Sigmoid colon (tissue), 7 donors: ENCODE results near the gene SOX12. TPM values are rescaled to one million over a fixed set of nuclear protein-coding genes. Genes with fewer than 3 reads are reported as not detected.

Experiments used
- DNase-seq: peaks from one replicate; pipeline ENCODE4 v3.0.0-alpha.2; 2019
- H3K27ac ChIP-seq, 4 donors: fragments of 200-600 bp; sonication (generic); one replicate each; pipeline ENCODE4 v1.5.1; 2016 to 2019; ENCODE audit warnings: mild to moderate bottlenecking in 1 of 4
- H3K27me3 ChIP-seq, 3 donors: fragments of 200-600 bp; sonication (generic); one replicate each; pipeline ENCODE4 v1.5.1; 2019; ENCODE audit warnings: mild to moderate bottlenecking in 1 of 3
- H3K36me3 ChIP-seq, 4 donors: fragments of 200-600 bp; sonication (generic); one replicate each; pipeline ENCODE4 v1.5.1; 2016 to 2019
- H3K4me1 ChIP-seq, 4 donors: fragments of 200-600 bp; sonication (generic); one replicate each; pipeline ENCODE4 v1.5.1; 2017 to 2019
- H3K4me3 ChIP-seq, 4 donors: fragments of 200-600 bp; sonication (generic); one replicate each; pipeline ENCODE4 v1.5.1; 2017 to 2019; ENCODE audit warnings: mild to moderate bottlenecking in 2 of 4, moderate library complexity in 1 of 4
- H3K9me3 ChIP-seq, 4 donors: fragments of 200-600 bp in 3 of 4; sonication (generic) in 3 of 4; one replicate each; pipeline versions ENCODE4 v1.5.1 to v1.6.1; 2013 to 2019
- EP300 ChIP-seq, 4 donors: sonication (generic); formaldehyde crosslinking; IDR thresholded peaks; one replicate each; pipeline ENCODE4 v1.6.1; 2017; ENCODE audit warnings: antibody characterized with exemption in 4 of 4
- POLR2A ChIP-seq, 2 donors: fragments of 450-650 bp; IDR thresholded peaks; one replicate each; pipeline ENCODE4 v1.6.1; 2016; ENCODE audit warnings: antibody characterized with exemption in 2 of 2, mild to moderate bottlenecking in 2 of 2, moderate library complexity in 2 of 2
- POLR2AphosphoS5 ChIP-seq, 4 donors: sonication (generic); formaldehyde crosslinking; IDR thresholded peaks; one replicate each; pipeline ENCODE4 v1.6.1; 2017; ENCODE audit warnings: antibody characterized with exemption in 4 of 4
- WGBS, 2 donors: extraction: QIAGEN DNeasy Blood & Tissue Kit; methylation state at CpG; one replicate each; pipeline ENCODE4 v1.1.7; 2013; 5-methylcytosine and 5-hydroxymethylcytosine counted together
- intact Hi-C: fragments of 100-400 bp; cut with DNase I; formaldehyde crosslinking; loops from one replicate; pipeline ENCODE4 v1.15.1; 2023
- polyA plus RNA-seq, 3 donors: library from polyadenylated mRNA; stranded (reverse); fragments of 200-250 nt; gene quantifications; one replicate each; pipeline ENCODE4 v1.2.3, GENCODE V29; 2013
- total RNA-seq, 4 donors: library from RNA; depleted of rRNA; stranded (reverse); fragments of >200 nt; gene quantifications; one replicate each; pipeline ENCODE4 v1.1.0, GENCODE V29; 2016
- TF ChIP-seq, protein P1 (sequence below), 4 experiments: fragments of 450-650 bp in 3 of 4; fragments of 200-600 bp in 1 of 4; IDR thresholded peaks; one replicate each; pipeline ENCODE4 v1.5.1; 2016 to 2019; ENCODE audit warnings: antibody characterized with exemption in 4 of 4, mild to moderate bottlenecking in 3 of 4, moderate library complexity in 2 of 4
- donor health status: healthy with polysubstance abuse.
- donor health status: Bipolar disorder and iron deficiency.
- donor health status: healthy.

Gene SOX12
- total and polyA plus RNA-seq, 7 donors: 1.2 to 9.7 (median 3.9) TPM

GRCh38 chr20:327186-328026 is 2.1 kb downstream of the SOX12 start:
- TF ChIP-seq POLR2AphosphoS5 (IDR thresholded peaks at IDR 0.05) (peak; percentile 56 to 75 (median 69)), EP300 (IDR thresholded peaks at IDR 0.05) (peak in 2 of 4 donors; percentile 42 to 52), POLR2A (IDR thresholded peaks at IDR 0.05) (no peak)
- TF ChIP-seq, protein P1, sequence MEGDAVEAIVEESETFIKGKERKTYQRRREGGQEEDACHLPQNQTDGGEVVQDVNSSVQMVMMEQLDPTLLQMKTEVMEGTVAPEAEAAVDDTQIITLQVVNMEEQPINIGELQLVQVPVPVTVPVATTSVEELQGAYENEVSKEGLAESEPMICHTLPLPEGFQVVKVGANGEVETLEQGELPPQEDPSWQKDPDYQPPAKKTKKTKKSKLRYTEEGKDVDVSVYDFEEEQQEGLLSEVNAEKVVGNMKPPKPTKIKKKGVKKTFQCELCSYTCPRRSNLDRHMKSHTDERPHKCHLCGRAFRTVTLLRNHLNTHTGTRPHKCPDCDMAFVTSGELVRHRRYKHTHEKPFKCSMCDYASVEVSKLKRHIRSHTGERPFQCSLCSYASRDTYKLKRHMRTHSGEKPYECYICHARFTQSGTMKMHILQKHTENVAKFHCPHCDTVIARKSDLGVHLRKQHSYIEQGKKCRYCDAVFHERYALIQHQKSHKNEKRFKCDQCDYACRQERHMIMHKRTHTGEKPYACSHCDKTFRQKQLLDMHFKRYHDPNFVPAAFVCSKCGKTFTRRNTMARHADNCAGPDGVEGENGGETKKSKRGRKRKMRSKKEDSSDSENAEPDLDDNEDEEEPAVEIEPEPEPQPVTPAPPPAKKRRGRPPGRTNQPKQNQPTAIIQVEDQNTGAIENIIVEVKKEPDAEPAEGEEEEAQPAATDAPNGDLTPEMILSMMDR (IDR thresholded peaks at IDR 0.05): no peak
- peak overlapping the region; percentile 63 to 81 (median 65) for H3K4me3 ChIP-seq
- peak overlapping the region; percentile 90 to 97 (median 96) for H3K27ac ChIP-seq
- H3K9me3 ChIP-seq: no peaks in the 10 kb centered on the region
- no peaks in the 10 kb centered on the region for H3K27me3 ChIP-seq
- intact Hi-C loops: loop anchor here (1.0 kb wide), 1 partner anchor 37 kb away; the partner anchor contains the start of gene C20orf96
- WGBS, 2 donors: 8 to 16% methylated on average over 47 of the region's 47 CpGs
- DNase-seq: peak; percentile 96
- H3K4me1 ChIP-seq: peaks cover 0 to 56% (median 44%) of the 10 kb centered on the region in 4 donors
- H3K36me3 ChIP-seq: no peaks in the 10 kb centered on the region

DNA sequence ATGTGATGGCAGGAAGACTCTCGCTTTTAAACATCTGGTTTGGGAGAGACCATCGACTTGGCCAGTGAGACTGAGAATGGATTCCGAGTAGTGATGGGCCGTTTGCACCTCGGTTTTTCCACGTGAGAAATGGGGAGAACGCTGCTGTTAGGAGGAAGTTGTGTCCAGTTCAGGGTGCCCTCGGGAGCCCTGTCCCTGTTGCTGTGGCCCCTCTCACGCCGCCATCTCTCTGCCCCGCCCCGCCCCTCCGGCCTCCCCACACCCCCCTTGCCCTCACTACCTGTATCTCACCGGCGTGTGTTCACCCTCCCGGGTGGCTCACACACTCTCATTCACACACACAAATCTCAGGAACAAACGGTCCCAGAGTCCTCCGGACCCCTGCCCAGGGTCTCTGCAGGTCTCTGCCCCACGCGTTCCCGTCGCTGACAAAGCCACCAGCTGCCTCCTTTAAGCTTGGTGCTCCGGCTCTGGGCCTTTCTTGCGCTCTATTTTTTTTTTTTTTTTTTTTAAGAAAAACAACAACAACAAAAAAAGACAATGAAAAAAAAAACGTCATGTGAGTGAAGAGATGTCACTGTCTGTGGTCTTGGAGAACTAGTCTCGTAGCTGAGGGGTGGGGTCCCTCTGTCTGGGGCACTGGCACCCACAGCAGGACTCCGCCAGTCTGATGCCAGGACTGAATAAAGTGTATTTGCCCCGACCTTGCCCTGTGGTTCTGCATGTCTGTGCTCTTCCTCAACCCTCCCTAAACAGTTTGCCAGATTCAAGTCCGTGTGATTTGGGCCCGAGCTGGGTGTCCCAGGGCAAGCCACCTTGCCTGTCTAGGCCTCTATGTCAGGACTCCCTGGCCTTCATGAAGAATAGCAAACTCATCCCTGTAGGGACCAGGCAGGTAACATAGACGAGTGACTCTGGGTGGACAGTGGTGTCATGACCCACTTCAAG is 2.9 kb downstream of the SOX12 start:
- Histone ChIP-seq H3K4me3 (peak overlapping the region; percentile 63 to 81 (median 65)), H3K36me3 (no peaks in the 10 kb centered on the region), H3K27ac (peak overlapping the region; percentile 90 to 97 (median 96)), H3K9me3 (no peaks in the 10 kb centered on the region), H3K4me1 (peaks cover 0 to 56% (median 44%) of the 10 kb centered on the region in 4 donors), H3K27me3 (no peaks in the 10 kb centered on the region)
- DNase-seq: no peak
- TF ChIP-seq, protein P1 (IDR thresholded peaks at IDR 0.05): no peak
- TF ChIP-seq POLR2AphosphoS5 (IDR thresholded peaks at IDR 0.05) (no peak), EP300 (IDR thresholded peaks at IDR 0.05) (no peak), POLR2A (IDR thresholded peaks at IDR 0.05) (no peak)
- 64 to 73% methylated on average over 31 of the region's 31 CpGs for WGBS, 2 donors
- intact Hi-C loops: no loop called here

GRCh38 chr20:328975-329695 is 3.8 kb downstream of the SOX12 start:
- WGBS, 2 donors: 55 to 76% methylated on average over 7 of the region's 7 CpGs

More at GRCh38 chr20:328975-329695, 3.8 kb downstream of the SOX12 start:
- TF ChIP-seq, protein P1 (IDR thresholded peaks at IDR 0.05): no peak
- TF ChIP-seq EP300 (IDR thresholded peaks at IDR 0.05) (no peak), POLR2AphosphoS5 (IDR thresholded peaks at IDR 0.05) (no peak), POLR2A (IDR thresholded peaks at IDR 0.05) (no peak)
- peaks cover 0 to 8% (median 0%) of the 10 kb centered on the region in 4 donors for H3K36me3 ChIP-seq
- H3K4me3 ChIP-seq: no peak overlapping the region
- H3K9me3 ChIP-seq: no peaks in the 10 kb centered on the region
- intact Hi-C loops: no loop called here
- peaks cover 0 to 50% (median 38%) of the 10 kb centered on the region in 4 donors for H3K4me1 ChIP-seq
- H3K27ac ChIP-seq: peak overlapping the region; percentile 90 to 97 (median 96)
- DNase-seq: no peak
- H3K27me3 ChIP-seq: no peaks in the 10 kb centered on the region
